Right lobe of liver (tissue), 6 donors: ENCODE results near the gene SAMD11. TPM values are rescaled to one million over a fixed set of nuclear protein-coding genes. Genes with fewer than 3 reads are reported as not detected.
A peak's percentile ranks its signal among the peaks of the same experiment; 100 is the strongest.

Experiments
- ATAC-seq, 4 donors: fragments of 200-7000 bp; cut with Tn5 transposase; one replicate each; pipeline ENCODE4 v1.9.1; 2020; ENCODE audit warnings: mild to moderate bottlenecking in 4 of 4, moderate library complexity in 4 of 4
- DNase-seq, 3 donors: peaks; one replicate each; pipeline ENCODE4 v3.0.0-alpha.2; 2020
- H3K27ac ChIP-seq, 3 donors: fragments of 200-600 bp; one replicate each; pipeline ENCODE4 v1.8.0; 2022
- H3K27me3 ChIP-seq, 2 donors: fragments of 200-600 bp; one replicate each; pipeline ENCODE4 v1.8.0; 2022
- H3K36me3 ChIP-seq, 4 donors: fragments of 200-600 bp; sonication (generic) in 1 of 4; one replicate each; pipeline versions ENCODE4 v1.5.1 to v1.8.0; 2017 to 2022; ENCODE audit warnings: control low read depth in 1 of 4
- H3K4me1 ChIP-seq, 4 donors: fragments of 200-600 bp; sonication (generic) in 1 of 4; one replicate each; pipeline versions ENCODE4 v1.5.1 to v1.8.0; 2017 to 2022; ENCODE audit warnings: control low read depth in 1 of 4
- H3K4me3 ChIP-seq, 3 donors: fragments of 200-600 bp; one replicate each; pipeline ENCODE4 v1.8.0; 2022
- H3K9me3 ChIP-seq, 4 donors: fragments of 200-600 bp; sonication (generic) in 1 of 4; one replicate each; pipeline versions ENCODE4 v1.5.1 to v1.8.0; 2017 to 2022; ENCODE audit warnings: control low read depth in 1 of 4
- CTCF ChIP-seq, 4 donors: fragments of 200-600 bp in 3 of 4; fragments of 450-650 bp in 1 of 4; IDR thresholded peaks; one replicate each; pipeline versions ENCODE4 v1.5.1 to v1.8.0; 2016 to 2022; ENCODE audit warnings: antibody characterized with exemption in 4 of 4, mild to moderate bottlenecking in 2 of 4
- POLR2A ChIP-seq: fragments of 450-650 bp; IDR thresholded peaks from one replicate; pipeline ENCODE4 v1.6.1; 2017; ENCODE audit warnings: antibody characterized with exemption, mild to moderate bottlenecking
- WGBS: methylation state at CpG from one replicate; pipeline ENCODE4 v1.1.6; 2018; ENCODE audit warnings: low coverage, low lambda C conversion rate; ENCODE audit not compliant: insufficient coverage; ENCODE audit errors: missing lambda C conversion rate; 5-methylcytosine and 5-hydroxymethylcytosine counted together
- intact Hi-C, 2 donors: fragments of 100-400 bp; cut with DNase I; formaldehyde crosslinking; loops; one replicate each; pipeline versions ENCODE4 v1.11.2 to v1.14.1; 2022
- total RNA-seq, 6 experiments: library from RNA; depleted of rRNA in 2 of 6; stranded (reverse); fragments of >200 nt in 2 of 6; fragmentation: NEBNext Ultra II Directional in 3 of 6; extraction: Animal tissue kit (Norgen Biotek cat#: 25700) in 3 of 6; gene quantifications; one replicate each; pipeline versions ENCODE4 v1.1.0 to v1.2.4, GENCODE V29; 2016 to 2023
- donor health status: DM: no; HTN: yes; CAD: no.
- donor health status: DM: no; HTN: no; CAD: no.
- donor health status: DM: no; HTN: no; CAD: no.
- donor health status: DM: no; HTN: yes; CAD: no.
- donor health status: DM: no; HTN: yes; CAD: no.

Gene SAMD11
- total RNA-seq, 6 experiments from 2014 or later, result 2.1 to 4.3 (median 3.7) TPM

GRCh38 chr1:936348-937264 is 12.9 kb downstream of the SAMD11 start:
- H3K36me3 ChIP-seq, result no peaks in the 10 kb centered on the region
- no peak for ATAC-seq
- WGBS, result 67% methylated on average over 3 of the region's 45 CpGs
- TF ChIP-seq CTCF (IDR thresholded peaks at IDR 0.05) (no peak), POLR2A (no peak)
- no peak overlapping the region for H3K27ac ChIP-seq
- intact Hi-C loops, result no loop called here
- no peaks in the 10 kb centered on the region for H3K9me3 ChIP-seq
- DNase-seq, result no peak
- H3K4me1 ChIP-seq, result peaks cover 0 to 15% (median 6%) of the 10 kb centered on the region in 4 donors
- H3K27me3 ChIP-seq, result peaks cover 0 to 12% of the 10 kb centered on the region in 2 donors
- H3K4me3 ChIP-seq, result no peak overlapping the region

- Histone ChIP-seq H3K36me3 (no peaks in the 10 kb centered on the region), H3K27me3 (peaks cover 0 to 12% of the 10 kb centered on the region in 2 donors), H3K9me3 (no peaks in the 10 kb centered on the region), H3K4me3 (no peak overlapping the region), H3K27ac (no peak overlapping the region), H3K4me1 (peaks cover 0 to 24% (median 6%) of the 10 kb centered on the region in 4 donors)
- TF ChIP-seq POLR2A (no peak), CTCF (IDR thresholded peaks at IDR 0.05) (no peak)
- 61% methylated on average over 3 of the region's 16 CpGs for WGBS
- intact Hi-C loops, result no loop called here
- ATAC-seq (no peak), DNase-seq (no peak)
These were observed 13.8 kb downstream of the SAMD11 start for GRCh38 chr1:937521-937920.

GRCh38 chr1:938088-938683 is 14.5 kb downstream of the SAMD11 start:
- Histone ChIP-seq H3K36me3 (no peaks in the 10 kb centered on the region), H3K9me3 (no peaks in the 10 kb centered on the region), H3K27me3 (peaks cover 0 to 16% of the 10 kb centered on the region in 2 donors), H3K4me1 (peaks cover 0 to 24% (median 6%) of the 10 kb centered on the region in 4 donors), H3K27ac (no peak overlapping the region), H3K4me3 (no peak overlapping the region)
- intact Hi-C loops, result no loop called here
- ATAC-seq, result peak; percentile 74 to 78 (median 76)
- peak in 2 of 3 donors; percentile 70 to 77 for DNase-seq
- WGBS, result 60% methylated on average over 6 of the region's 15 CpGs
- TF ChIP-seq CTCF (IDR thresholded peaks at IDR 0.05), result peak; percentile 55 to 79 (median 62)
- TF ChIP-seq POLR2A, result no peak

DNA sequence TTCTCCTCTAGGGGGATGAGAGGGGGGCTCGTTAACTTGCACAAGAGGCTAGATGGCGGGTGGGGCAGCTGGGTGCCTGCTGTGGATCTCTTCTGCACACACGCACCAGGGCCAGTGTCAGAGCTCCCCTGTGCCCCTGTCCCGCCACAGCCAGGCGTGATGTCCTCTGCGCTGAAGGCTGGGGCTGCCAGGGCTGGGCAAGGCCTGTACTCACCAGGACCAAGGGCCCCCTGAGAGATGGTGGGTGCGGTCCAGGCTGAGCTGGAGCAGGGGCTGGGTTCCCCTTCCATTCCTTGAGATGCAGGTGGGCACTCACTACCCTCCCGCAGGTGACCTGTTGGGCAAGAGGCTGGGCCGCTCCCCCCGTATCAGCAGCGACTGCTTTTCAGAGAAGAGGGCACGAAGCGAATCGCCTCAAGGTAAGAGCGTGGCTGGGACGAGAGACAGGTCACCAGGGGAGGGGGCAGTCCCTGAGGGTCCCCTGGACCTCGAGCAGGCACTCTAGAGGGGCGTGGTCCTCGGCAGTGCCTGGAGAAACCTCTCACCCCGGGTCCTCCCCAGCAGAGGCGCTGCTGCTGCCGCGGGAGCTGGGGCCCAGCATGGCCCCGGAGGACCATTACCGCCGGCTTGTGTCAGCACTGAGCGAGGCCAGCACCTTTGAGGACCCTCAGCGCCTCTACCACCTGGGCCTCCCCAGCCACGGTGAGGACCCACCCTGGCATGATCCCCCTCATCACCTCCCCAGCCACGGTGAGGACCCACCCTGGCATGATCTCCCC is 15.2 kb downstream of the SAMD11 start:
- intact Hi-C loops, result no loop called here
- H3K36me3 ChIP-seq, result no peaks in the 10 kb centered on the region
- no peak overlapping the region for H3K27ac ChIP-seq
- DNase-seq (no peak), ATAC-seq (no peak)
- 0% methylated on average over 1 of the region's 30 CpGs for WGBS
- H3K4me3 ChIP-seq, result no peak overlapping the region
- no peaks in the 10 kb centered on the region for H3K9me3 ChIP-seq
- TF ChIP-seq POLR2A, result no peak
- TF ChIP-seq CTCF (IDR thresholded peaks at IDR 0.05), result no peak
- H3K27me3 ChIP-seq, result peaks cover 0 to 16% of the 10 kb centered on the region in 2 donors
- H3K4me1 ChIP-seq, result peaks cover 0 to 24% (median 6%) of the 10 kb centered on the region in 4 donors
